T-helper 2 cell treated with Interferon-gamma antibody and Interleukin-4, amounts not matched to agents 100 ng/mL and 5 ng/mL, for 36 hours (primary cell): ENCODE measurements around the gene DUS1L. TPM values are rescaled to one million over a fixed set of nuclear protein-coding genes. Genes with fewer than 3 reads are reported as not detected.

Experiments
- intact Hi-C: fragments of 100-400 bp; cut with micrococcal nuclease; formaldehyde crosslinking; loops from one replicate; pipeline ENCODE4 v1.15.1; 2023
- total RNA-seq: library from RNA; stranded (reverse); gene quantifications from 2 replicates; pipeline ENCODE4 v1.2.3, GENCODE V29; 2022

DUS1L gene
- total RNA-seq, 1 donor from 2014 or later, result 129 TPM

DNA sequence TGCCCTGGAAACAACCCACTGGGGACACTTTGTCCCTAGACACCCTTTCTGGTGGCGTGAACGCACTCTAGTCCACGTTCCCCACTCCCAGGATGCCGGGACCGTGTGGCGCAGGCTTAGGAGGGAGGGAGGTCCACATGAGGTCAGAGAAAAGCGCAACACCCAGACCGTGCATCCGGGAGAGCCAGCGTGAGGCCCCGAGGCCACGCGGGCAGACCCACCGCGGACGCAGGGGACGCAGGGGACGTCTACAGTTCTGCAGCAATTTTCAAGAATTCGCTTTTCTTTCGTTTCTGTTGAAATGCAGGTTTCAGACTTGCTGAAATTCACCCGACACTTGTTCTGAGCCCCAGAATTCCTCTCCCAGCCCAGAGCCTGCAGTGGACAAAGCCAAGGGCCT is 18.7 kb downstream of the DUS1L start:
- intact Hi-C loops, result no loop called here

DNA sequence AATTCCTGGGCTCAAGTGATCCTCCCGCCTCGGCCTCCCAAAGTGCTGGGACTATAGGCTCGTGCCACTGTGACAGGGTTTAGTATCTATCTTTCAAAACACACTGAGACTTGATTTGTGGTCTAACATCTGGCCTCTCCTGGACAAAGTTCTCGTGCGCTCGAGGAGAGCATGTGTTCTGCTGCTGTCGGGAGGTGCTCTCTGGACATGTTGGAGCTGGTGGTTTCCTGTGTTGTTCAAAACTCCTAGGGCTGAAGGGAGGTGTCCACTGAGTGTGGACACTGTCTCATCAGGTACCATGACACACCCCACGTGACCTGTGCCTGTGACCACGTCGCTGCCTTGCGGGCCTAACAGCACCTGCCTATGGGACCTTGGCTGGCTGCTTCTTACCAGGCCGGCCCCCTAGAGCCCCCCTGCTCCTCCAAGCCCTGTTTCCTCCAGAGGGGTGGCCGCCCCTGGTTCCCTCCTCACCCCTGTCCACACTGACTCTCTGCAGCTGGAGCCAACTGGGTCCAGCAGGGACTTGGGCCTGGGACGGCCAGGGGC is 19.6 kb downstream of the DUS1L start:
- intact Hi-C loops, result no loop called here

DNA sequence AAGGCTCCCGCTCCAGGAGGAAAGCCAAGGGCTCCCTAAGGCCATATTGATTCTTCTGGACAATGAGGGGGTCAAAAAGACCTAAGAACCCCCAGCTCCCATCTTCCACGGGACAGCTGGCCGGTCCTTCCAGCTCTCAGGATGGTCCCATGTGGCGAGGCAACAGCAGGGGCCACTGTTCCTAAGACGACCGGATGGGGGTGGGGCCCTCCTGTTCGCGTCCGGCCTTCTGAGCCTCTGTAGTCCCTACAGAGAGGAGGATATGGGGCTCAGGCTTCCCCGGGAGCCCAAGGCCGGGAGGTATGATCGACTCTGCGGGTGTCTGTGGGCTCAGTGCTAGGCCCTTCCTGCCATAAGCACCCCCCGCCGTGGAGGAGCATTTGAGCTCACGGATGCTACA is 22.1 kb downstream of the DUS1L start:
- intact Hi-C loops, result no loop called here

DNA sequence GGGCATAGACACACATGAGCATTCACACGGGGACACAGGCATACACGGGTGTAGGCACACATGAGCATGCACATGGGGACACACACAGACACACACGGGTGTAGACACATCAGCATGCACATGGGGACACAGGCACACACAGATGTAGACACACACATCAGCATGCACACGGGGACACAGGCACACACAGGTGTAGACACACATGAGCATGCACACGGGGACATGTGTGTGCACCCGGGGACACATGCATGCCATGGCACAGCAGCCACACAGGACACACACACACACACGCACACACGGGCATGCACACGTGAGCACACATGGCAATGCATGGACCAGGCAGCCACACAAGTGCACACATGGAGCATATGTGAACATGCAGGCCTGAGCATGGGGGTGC is 23.0 kb downstream of the DUS1L start:
- intact Hi-C loops, result no loop called here

- intact Hi-C loops, result no loop called here
Observed at GRCh38 chr17:82041144-82041814, 24.3 kb downstream of the DUS1L start.

DNA sequence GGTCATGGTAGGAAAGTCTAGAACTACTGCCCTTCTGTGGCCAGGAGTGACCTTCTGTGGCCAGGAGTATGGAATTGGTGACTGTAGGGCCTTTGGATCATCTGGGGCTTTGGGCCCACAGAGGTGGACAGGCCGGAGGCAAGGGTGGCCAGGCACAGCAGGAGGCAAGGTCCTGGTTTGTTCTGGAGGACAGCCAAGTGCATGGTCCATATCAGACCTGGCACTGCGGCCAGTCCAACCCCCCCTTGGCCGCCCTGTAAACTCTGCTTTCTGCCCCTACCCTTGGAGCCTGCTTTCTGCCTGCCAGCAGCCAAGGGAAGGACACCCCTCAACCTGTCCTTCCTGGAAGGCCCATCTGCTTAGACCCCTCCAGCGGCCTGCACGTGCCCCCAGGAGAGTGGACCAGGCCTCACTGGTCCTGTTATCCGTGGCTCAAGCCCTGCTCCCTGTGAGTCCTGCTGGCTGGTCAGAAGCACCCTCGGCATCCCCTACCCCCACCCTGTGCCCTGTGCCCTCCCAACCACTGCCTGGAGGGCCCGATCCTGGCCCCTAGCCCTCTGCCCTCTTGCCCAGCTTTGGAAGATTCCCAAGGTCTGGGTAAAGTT is 25.8 kb downstream of the DUS1L start:
- intact Hi-C loops, result loop anchor here (10.0 kb wide), 1 partner anchor 255 kb away; no protein-coding TSS in a partner anchor

GRCh38 chr17:82038796-82039409 is 26.7 kb downstream of the DUS1L start:
- intact Hi-C loops, result loop anchor here (10.0 kb wide), 1 partner anchor 256 kb away; no protein-coding TSS in a partner anchor

DNA sequence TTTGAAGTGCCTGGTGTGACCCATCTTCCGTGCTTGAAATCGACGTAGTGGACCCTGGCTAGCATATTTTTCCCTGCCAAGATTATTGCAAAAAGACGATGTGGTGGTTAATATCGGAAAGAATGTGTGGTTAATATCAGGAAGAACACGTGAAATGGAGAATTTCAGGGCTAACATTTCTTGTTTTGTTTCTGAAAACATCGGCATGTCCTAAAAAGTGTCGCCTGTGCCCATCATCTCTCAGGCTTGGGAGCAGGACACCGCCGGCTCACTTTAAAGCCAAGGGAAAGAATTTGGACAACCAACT is 27.8 kb downstream of the DUS1L start:
- intact Hi-C loops, result loop anchor here (1.0 to 10.0 kb wide), 4 partner anchors 15 to 257 kb away; partner anchors contain the start of genes FASN and LRRC45

GRCh38 chr17:82037092-82037888 is 28.3 kb downstream of the DUS1L start, which contains the start of gene DCXR:
DCXR (minus strand) TSS chr17:82037697; CDS start chr17:82037682, 15 bp downstream.
- intact Hi-C loops, result loop anchor here (1.0 to 10.0 kb wide), 4 partner anchors 14 to 258 kb away; partner anchors contain the start of genes FASN and LRRC45

GRCh38 chr17:82036634-82037091 is 28.9 kb downstream of the DUS1L start:
- intact Hi-C loops, result loop anchor here (1.0 to 10.0 kb wide), 4 partner anchors 13 to 258 kb away; partner anchors contain the start of genes FASN and LRRC45

DNA sequence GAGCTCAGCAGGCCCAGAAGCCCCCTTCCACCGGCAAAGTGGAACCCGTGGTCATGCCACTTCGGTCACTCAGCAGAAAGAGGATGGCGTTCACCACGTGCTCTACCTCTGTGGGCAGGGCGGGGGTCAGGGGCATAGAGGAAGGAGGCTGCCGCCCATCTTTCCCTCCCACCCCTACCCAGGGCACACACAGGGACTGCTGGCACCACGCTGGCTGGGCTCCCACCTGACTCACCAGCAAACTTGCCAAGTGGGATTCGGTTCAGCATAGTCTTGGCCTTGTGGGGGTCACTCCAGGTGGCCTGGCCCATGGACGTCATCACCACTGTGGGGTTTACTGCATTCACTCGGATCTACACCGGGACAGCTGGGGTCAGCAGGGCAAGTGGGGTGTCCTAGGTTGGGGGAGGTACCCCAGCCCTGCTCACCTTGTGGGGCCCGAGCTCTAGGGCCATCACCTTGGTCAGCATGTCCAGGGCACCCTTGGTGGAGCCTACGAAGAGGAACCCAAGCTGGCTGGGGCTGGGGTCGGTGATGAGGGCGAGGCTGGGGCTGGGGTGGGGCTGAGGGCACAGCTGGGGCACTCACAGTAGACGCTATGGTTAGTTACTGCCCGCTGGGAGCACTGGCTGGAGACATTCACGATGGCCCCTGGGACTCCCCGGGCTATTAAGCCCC is 29.5 kb downstream of the DUS1L start:
- intact Hi-C loops, result loop anchor here (2.0 to 10.0 kb wide), 2 partner anchors 71 to 259 kb away; no protein-coding TSS in a partner anchor

- intact Hi-C loops, result loop anchor here (10.0 kb wide), 1 partner anchor 259 kb away; no protein-coding TSS in a partner anchor
Observed at GRCh38 chr17:82035488-82035887, 30.1 kb downstream of the DUS1L start.

DNA sequence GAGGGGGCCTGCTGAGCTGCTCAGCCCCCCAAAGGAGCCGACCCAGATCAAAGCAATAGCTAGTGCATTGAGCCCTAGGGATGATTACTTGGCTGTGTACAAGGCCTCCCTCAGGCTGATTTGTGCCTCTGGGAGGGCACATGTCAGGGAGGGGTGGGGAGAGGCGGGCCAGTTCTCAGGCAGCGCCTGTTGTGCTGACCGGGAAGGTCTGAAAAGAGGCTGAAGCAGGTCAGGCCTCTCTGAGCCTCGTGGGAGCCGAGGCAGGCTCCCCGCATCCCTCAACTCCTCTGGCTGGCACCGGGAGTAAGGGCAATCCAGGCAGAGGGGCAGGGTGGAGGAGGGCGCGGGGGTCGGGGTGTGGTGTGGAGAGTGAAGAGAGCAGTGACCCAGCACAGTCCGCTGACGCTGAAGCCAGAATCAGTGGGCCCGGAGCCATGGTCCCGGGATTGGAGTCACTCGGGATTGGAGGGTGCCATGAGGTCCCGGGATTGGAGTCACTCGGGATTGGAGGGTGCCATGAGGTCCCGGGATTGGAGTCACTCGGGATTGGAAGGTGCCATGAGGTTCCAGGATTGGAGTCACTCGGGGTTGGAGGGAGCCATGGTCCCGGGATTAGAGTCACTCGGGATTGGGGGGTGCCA is 31.1 kb downstream of the DUS1L start:
- intact Hi-C loops, result loop anchor here (5.0 to 10.0 kb wide), 2 partner anchors 193 to 260 kb away; partner anchors contain the start of gene SLC16A3

GRCh38 chr17:82033359-82034085 is 32.1 kb downstream of the DUS1L start:
- intact Hi-C loops, result loop anchor here (5.0 to 10.0 kb wide), 2 partner anchors 194 to 261 kb away; partner anchors contain the start of gene SLC16A3

DNA sequence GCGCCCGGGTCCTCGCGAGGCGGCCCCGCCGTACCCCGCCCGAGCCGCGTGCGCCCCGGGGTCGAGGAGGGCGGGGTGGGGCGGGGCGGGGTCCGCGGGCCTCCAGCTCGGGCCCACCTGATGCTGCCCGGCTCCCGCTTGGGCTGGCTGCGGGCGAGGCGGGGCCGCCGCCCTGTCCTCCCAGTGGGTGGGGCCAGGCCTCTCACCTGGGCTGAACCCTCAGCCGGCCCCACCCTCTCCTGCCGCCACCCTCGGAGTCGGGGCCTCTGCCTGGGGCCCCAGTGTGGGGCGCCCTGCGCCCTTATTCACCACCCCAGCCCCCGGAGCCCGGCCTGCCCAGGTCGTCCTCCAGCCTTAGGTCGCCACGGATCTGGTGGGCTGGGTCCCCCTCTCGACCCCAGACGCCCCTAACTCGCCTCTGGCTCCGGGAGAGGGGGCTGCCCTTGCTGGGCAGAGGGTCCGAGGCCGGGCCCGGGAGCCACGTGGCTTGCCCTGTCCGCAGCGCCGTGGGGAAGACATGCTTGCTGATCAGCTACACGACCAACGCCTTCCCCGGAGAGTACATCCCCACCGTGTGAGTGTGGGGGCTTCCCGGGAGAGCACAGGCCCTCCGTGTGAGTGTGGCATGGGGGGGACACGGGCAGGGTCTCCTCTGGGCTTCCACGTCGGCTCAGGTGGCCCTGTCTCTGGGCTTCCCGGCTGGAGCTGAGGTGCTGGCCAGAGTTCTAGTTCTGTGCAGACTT is 33.5 kb downstream of the DUS1L start:
- intact Hi-C loops, result loop anchor here (1.0 to 10.0 kb wide), 3 partner anchors 122 to 263 kb away; partner anchors contain the start of gene SLC16A3

DNA sequence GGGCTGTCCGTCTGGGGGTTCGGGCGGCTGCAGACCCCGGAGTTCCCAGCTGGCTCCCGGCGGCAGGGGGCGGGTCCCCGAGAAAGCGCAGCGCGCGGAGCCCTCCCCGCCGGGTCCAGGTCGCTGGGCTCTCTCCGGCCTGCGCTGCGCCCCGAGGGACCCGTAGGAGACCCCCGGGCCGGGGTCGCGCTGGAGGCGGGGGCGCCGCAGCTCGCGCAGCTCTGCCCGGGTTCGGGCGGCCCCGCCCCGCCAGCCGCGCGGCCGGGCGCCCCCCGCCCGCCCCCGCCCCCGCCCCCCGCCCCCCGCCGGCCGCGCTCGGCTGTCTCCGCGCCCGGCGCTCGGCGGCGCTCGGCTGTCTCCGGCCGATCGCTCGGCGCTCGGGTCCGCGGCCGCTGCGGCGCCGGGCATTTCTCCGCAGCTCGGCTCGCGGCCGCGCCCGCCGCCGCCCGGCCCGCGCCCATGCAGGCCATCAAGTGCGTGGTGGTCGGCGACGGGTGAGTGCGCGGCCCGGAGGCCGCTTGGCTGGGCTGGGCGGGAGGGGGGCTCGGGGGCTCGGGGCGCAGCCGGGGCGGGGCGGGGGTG is 34.2 kb downstream of the DUS1L start, which contains the start of gene RAC3:
Gene RAC3 (plus strand): TSS at position 376 of the 582 bp plus-strand sequence. CDS start 84 bp downstream, at position 460.
- intact Hi-C loops, result loop anchor here (1.0 to 10.0 kb wide), 3 partner anchors 123 to 263 kb away; partner anchors contain the start of gene SLC16A3
